Measurements from ENCODE around the gene CREBBP.

- no peak for TF ChIP-seq CTCF (IDR thresholded peaks at IDR 0.05)
- TF ChIP-seq ZFX (IDR thresholded peaks at IDR 0.05; ENCODE audit: borderline replicate concordance) = no peak
Measured at GRCh38 chr16:3781421-3781820, 99.1 kb downstream of the CREBBP start.
